Trophoblast cell (in vitro differentiated cells and primary cell): Measurements from ENCODE around the gene ZNF618.
A peak's percentile ranks its signal among the peaks of the same experiment; 100 is the strongest.

Experiments
- DNase-seq, 2 donors: peaks; one replicate each; pipeline ENCODE4 v3.0.0-alpha.2; 2016
- H2AFZ ChIP-seq: 2 replicates; pipeline ENCODE4 v1.6.1; 2013; ENCODE audit warnings: low read length, moderate library complexity, mild to moderate bottlenecking; ENCODE audit not compliant: insufficient read depth, poor library complexity
- H2AK5ac ChIP-seq: 2 replicates; pipeline ENCODE4 v1.6.1; 2013; ENCODE audit warnings: mild to moderate bottlenecking, low read length
- H2BK120ac ChIP-seq: 2 replicates; pipeline ENCODE4 v1.6.1; 2013; ENCODE audit warnings: low read length, mild to moderate bottlenecking, moderate library complexity; ENCODE audit not compliant: insufficient read depth, poor library complexity
- H2BK12ac ChIP-seq: 2 replicates; pipeline ENCODE4 v1.6.1; 2013; ENCODE audit warnings: mild to moderate bottlenecking, low read length, moderate library complexity
- H2BK5ac ChIP-seq: 2 replicates; pipeline ENCODE4 v1.6.1; 2013; ENCODE audit warnings: low read length, low read depth, moderate library complexity, mild to moderate bottlenecking; ENCODE audit not compliant: poor library complexity
- H3K14ac ChIP-seq: 2 replicates; pipeline ENCODE4 v1.6.1; 2013; ENCODE audit warnings: mild to moderate bottlenecking, low read length
- H3K18ac ChIP-seq: 2 replicates; pipeline ENCODE4 v1.6.1; 2013; ENCODE audit warnings: mild to moderate bottlenecking, low read length
- H3K23ac ChIP-seq: 2 replicates; pipeline ENCODE4 v1.6.1; 2013; ENCODE audit warnings: low read length
- H3K27ac ChIP-seq: 2 replicates; pipeline ENCODE4 v1.5.1; 2013; ENCODE audit warnings: low read depth, mild to moderate bottlenecking, inconsistent platforms, low read length, moderate library complexity
- H3K27me3 ChIP-seq: 2 replicates; pipeline ENCODE4 v1.6.1; 2013; ENCODE audit warnings: inconsistent platforms, mild to moderate bottlenecking, low read length, moderate library complexity; ENCODE audit not compliant: insufficient read depth
- H3K36me3 ChIP-seq, 2 experiments: 1 replicate in 1 of 2; 2 replicates in 1 of 2; pipeline ENCODE4 v1.6.1; 2013; ENCODE audit warnings: low read length in 2 of 2, mild to moderate bottlenecking in 2 of 2, moderate library complexity in 1 of 2; ENCODE audit not compliant: insufficient read depth in 2 of 2, control insufficient read depth in 1 of 2
- H3K4ac ChIP-seq: 2 replicates; pipeline ENCODE4 v1.6.1; 2013; ENCODE audit warnings: low read depth, mild to moderate bottlenecking, low read length, moderate library complexity
- H3K4me1 ChIP-seq, 2 experiments: 1 replicate in 1 of 2; 2 replicates in 1 of 2; pipeline ENCODE4 v1.6.1; 2013; ENCODE audit warnings: low read length in 2 of 2, mild to moderate bottlenecking in 2 of 2, moderate library complexity in 1 of 2; ENCODE audit not compliant: insufficient read depth in 2 of 2, control insufficient read depth in 1 of 2
- H3K4me2 ChIP-seq: 2 replicates; pipeline ENCODE4 v1.6.1; 2013; ENCODE audit warnings: inconsistent platforms, mild to moderate bottlenecking, low read length, moderate library complexity
- H3K4me3 ChIP-seq: 2 replicates; pipeline ENCODE4 v1.5.1; 2013; ENCODE audit warnings: mild to moderate bottlenecking, low read depth, low read length, inconsistent platforms
- H3K79me1 ChIP-seq: one replicate; pipeline ENCODE4 v1.6.1; 2013; ENCODE audit warnings: low read length
- H3K79me2 ChIP-seq: 2 replicates; pipeline ENCODE4 v1.6.1; 2013; ENCODE audit warnings: low read length, mild to moderate bottlenecking; ENCODE audit not compliant: control insufficient read depth, insufficient read depth, poor library complexity
- H3K9ac ChIP-seq: 2 replicates; pipeline ENCODE4 v1.6.1; 2013; ENCODE audit warnings: mild to moderate bottlenecking, low read length
- H3K9me3 ChIP-seq: 2 replicates; pipeline ENCODE4 v1.6.1; 2013; ENCODE audit warnings: low read depth, mild to moderate bottlenecking, control low read depth, inconsistent platforms, low read length; ENCODE audit not compliant: insufficient read depth
- H4K12ac ChIP-seq: 2 replicates; pipeline ENCODE4 v1.6.1; 2013; ENCODE audit warnings: low read depth, mild to moderate bottlenecking, low read length, moderate library complexity
- H4K8ac ChIP-seq: 2 replicates; pipeline ENCODE4 v1.6.1; 2013; ENCODE audit warnings: low read depth, mild to moderate bottlenecking, low read length, moderate library complexity
- H4K91ac ChIP-seq: one replicate; pipeline ENCODE4 v1.6.1; 2013; ENCODE audit warnings: low read depth, mild to moderate bottlenecking, low read length, moderate library complexity
- WGBS: extraction: QIAGEN DNeasy Blood & Tissue Kit; methylation state at CpG from one replicate; pipeline ENCODE4 v1.1.7; 2013; ENCODE audit warnings: missing lambda C conversion rate; ENCODE audit not compliant: insufficient read length, insufficient coverage; ENCODE audit errors: extremely low coverage; 5-methylcytosine and 5-hydroxymethylcytosine counted together

ZNF618 gene

GRCh38 chr9:113875459-113876150 lies 504 bp upstream of the ZNF618 start:
- no peak overlapping the region for H4K8ac ChIP-seq
- no peak overlapping the region for H2BK5ac ChIP-seq
- peaks cover 2% of the 10 kb centered on the region for H3K79me2 ChIP-seq
- peak overlapping the region; percentile 40 for H2AFZ ChIP-seq
- H3K27ac ChIP-seq: no peak overlapping the region
- WGBS: no CpG with 5 or more reads among the region's 55 CpGs
- H3K9ac ChIP-seq: no peak overlapping the region
- no peak overlapping the region for H3K4ac ChIP-seq
- peak overlapping the region; percentile 69 for H3K4me2 ChIP-seq
- H2AK5ac ChIP-seq: no peak overlapping the region
- no peak overlapping the region for H3K14ac ChIP-seq
- no peak for DNase-seq
- H3K4me3 ChIP-seq: peak overlapping the region; percentile 74
- no peak overlapping the region for H2BK12ac ChIP-seq
- no peak overlapping the region for H2BK120ac ChIP-seq
- H3K9me3 ChIP-seq: no peaks in the 10 kb centered on the region
- no peaks in the 10 kb centered on the region for H3K27me3 ChIP-seq
- no peak overlapping the region for H3K23ac ChIP-seq
- H3K79me1 ChIP-seq: no peaks in the 10 kb centered on the region
- H4K12ac ChIP-seq: no peak overlapping the region
- H3K4me1 ChIP-seq: no peaks in the 10 kb centered on the region
- H3K36me3 ChIP-seq: no peaks in the 10 kb centered on the region
- no peak overlapping the region for H4K91ac ChIP-seq
- H3K18ac ChIP-seq: no peak overlapping the region

- H2BK120ac ChIP-seq: no peak overlapping the region
- no peaks in the 10 kb centered on the region for H3K4me1 ChIP-seq
- H3K79me2 ChIP-seq: peaks cover 2% of the 10 kb centered on the region
- H3K9me3 ChIP-seq: no peaks in the 10 kb centered on the region
- H3K14ac ChIP-seq: no peak overlapping the region
- H3K9ac ChIP-seq: no peak overlapping the region
- DNase-seq: no peak
- H4K8ac ChIP-seq: no peak overlapping the region
- no peak overlapping the region for H3K4me3 ChIP-seq
- no peak overlapping the region for H3K4ac ChIP-seq
- no peak overlapping the region for H2AK5ac ChIP-seq
- no peak overlapping the region for H2AFZ ChIP-seq
- no peak overlapping the region for H4K91ac ChIP-seq
- H3K18ac ChIP-seq: no peak overlapping the region
- H2BK12ac ChIP-seq: no peak overlapping the region
- H3K27ac ChIP-seq: no peak overlapping the region
- WGBS: no CpG with 5 or more reads among the region's 1 CpG
- H3K79me1 ChIP-seq: no peaks in the 10 kb centered on the region
- H3K4me2 ChIP-seq: no peak overlapping the region
- H3K27me3 ChIP-seq: no peaks in the 10 kb centered on the region
- H4K12ac ChIP-seq: no peak overlapping the region
- no peak overlapping the region for H3K23ac ChIP-seq
- no peak overlapping the region for H2BK5ac ChIP-seq
- no peaks in the 10 kb centered on the region for H3K36me3 ChIP-seq
Observed at GRCh38 chr9:113876993-113877368, 872 bp downstream of the ZNF618 start.

GRCh38 chr9:113879318-113879717 lies 3.2 kb downstream of the ZNF618 start:
- Histone ChIP-seq H2BK120ac (no peak overlapping the region), H3K4me1 (no peaks in the 10 kb centered on the region), H3K79me1 (no peaks in the 10 kb centered on the region), H4K12ac (no peak overlapping the region), H4K91ac (no peak overlapping the region), H2BK5ac (no peak overlapping the region), H3K4me3 (no peak overlapping the region), H3K27me3 (no peaks in the 10 kb centered on the region), H3K27ac (no peak overlapping the region), H2AK5ac (no peak overlapping the region), H3K79me2 (peaks cover 2% of the 10 kb centered on the region), H2BK12ac (no peak overlapping the region), H2AFZ (no peak overlapping the region), H4K8ac (no peak overlapping the region), H3K36me3 (no peaks in the 10 kb centered on the region), H3K4ac (no peak overlapping the region), H3K23ac (no peak overlapping the region), H3K9me3 (no peaks in the 10 kb centered on the region), H3K9ac (no peak overlapping the region), H3K18ac (no peak overlapping the region), H3K14ac (no peak overlapping the region), H3K4me2 (no peak overlapping the region)
- no CpG with 5 or more reads among the region's 4 CpGs for WGBS
- DNase-seq: no peak

- H3K9ac ChIP-seq: no peak overlapping the region
- H2AFZ ChIP-seq: no peak overlapping the region
- no peak overlapping the region for H3K4me2 ChIP-seq
- no peaks in the 10 kb centered on the region for H3K27me3 ChIP-seq
- H2BK12ac ChIP-seq: no peak overlapping the region
- H3K27ac ChIP-seq: no peak overlapping the region
- DNase-seq: no peak
- H3K4me1 ChIP-seq: peaks cover 0 to under 1% of the 10 kb centered on the region in 2 experiments
- no peak overlapping the region for H2BK5ac ChIP-seq
- WGBS: no CpG with 5 or more reads among the region's 4 CpGs
- H3K9me3 ChIP-seq: no peaks in the 10 kb centered on the region
- no peak overlapping the region for H4K91ac ChIP-seq
- H4K8ac ChIP-seq: no peak overlapping the region
- H2BK120ac ChIP-seq: no peak overlapping the region
- H3K79me2 ChIP-seq: peaks cover 2% of the 10 kb centered on the region
- no peak overlapping the region for H3K4ac ChIP-seq
- no peaks in the 10 kb centered on the region for H3K36me3 ChIP-seq
- H3K79me1 ChIP-seq: no peaks in the 10 kb centered on the region
- no peak overlapping the region for H3K23ac ChIP-seq
- no peak overlapping the region for H4K12ac ChIP-seq
- no peak overlapping the region for H3K18ac ChIP-seq
- H2AK5ac ChIP-seq: no peak overlapping the region
- no peak overlapping the region for H3K4me3 ChIP-seq
- no peak overlapping the region for H3K14ac ChIP-seq
Observed at GRCh38 chr9:113879911-113880310, 3.8 kb downstream of the ZNF618 start.
